Esophagus muscularis mucosa (tissue), 4 donors: ENCODE data around the gene HTT.

Experiments
- EP300 ChIP-seq: sonication (generic); formaldehyde crosslinking; IDR thresholded peaks from one replicate; pipeline ENCODE4 v1.6.1; 2017; ENCODE audit warnings: antibody characterized with exemption
- POLR2A ChIP-seq: fragments of 450-650 bp; IDR thresholded peaks from one replicate; pipeline ENCODE4 v1.6.1; 2017; ENCODE audit warnings: antibody characterized with exemption, moderate library complexity, mild to moderate bottlenecking, low read depth
- TF ChIP-seq, protein P1 (sequence below), 3 experiments: fragments of 200-600 bp in 2 of 3; fragments of 450-650 bp in 1 of 3; sonication (generic) in 2 of 3; IDR thresholded peaks; one replicate each; pipeline ENCODE4 v1.5.1; 2017 to 2019; ENCODE audit warnings: antibody characterized with exemption in 3 of 3, mild to moderate bottlenecking in 2 of 3, moderate library complexity in 1 of 3

GRCh38 chr4:3244002-3244401 is 169.5 kb downstream of the HTT start:
- TF ChIP-seq, protein P1, sequence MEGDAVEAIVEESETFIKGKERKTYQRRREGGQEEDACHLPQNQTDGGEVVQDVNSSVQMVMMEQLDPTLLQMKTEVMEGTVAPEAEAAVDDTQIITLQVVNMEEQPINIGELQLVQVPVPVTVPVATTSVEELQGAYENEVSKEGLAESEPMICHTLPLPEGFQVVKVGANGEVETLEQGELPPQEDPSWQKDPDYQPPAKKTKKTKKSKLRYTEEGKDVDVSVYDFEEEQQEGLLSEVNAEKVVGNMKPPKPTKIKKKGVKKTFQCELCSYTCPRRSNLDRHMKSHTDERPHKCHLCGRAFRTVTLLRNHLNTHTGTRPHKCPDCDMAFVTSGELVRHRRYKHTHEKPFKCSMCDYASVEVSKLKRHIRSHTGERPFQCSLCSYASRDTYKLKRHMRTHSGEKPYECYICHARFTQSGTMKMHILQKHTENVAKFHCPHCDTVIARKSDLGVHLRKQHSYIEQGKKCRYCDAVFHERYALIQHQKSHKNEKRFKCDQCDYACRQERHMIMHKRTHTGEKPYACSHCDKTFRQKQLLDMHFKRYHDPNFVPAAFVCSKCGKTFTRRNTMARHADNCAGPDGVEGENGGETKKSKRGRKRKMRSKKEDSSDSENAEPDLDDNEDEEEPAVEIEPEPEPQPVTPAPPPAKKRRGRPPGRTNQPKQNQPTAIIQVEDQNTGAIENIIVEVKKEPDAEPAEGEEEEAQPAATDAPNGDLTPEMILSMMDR (IDR thresholded peaks at IDR 0.05) = no peak
- TF ChIP-seq EP300 = no peak
- TF ChIP-seq POLR2A = no peak
